CD4-positive, alpha-beta T cell treated with Interleukin-21 for 1 hour (primary cell): ENCODE results near the gene ADRA2C.

Experiments
- DNase-seq: peaks from one replicate; pipeline ENCODE4 v3.0.0-alpha.2; 2020

The ADRA2C gene

DNA sequence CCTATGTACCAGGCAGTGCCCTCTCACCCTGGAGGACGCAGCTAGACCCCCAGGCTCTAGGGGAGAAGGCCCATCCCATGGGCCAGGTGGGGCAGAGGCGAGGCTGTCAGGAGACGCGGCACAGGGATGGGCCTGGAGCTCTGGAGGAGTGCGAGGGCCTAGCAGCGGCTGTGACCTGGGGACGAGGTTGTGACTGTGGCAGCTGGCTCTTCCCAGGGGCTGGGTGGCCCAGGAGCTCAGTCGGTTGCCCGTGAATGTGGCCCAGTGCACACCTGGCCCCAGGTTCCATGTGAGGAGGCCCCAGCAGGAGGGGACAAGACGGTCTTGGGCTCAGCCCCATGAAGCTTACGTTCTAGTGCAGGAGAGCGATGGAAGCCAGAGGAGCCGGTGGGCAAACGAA is 31.0 kb upstream of the ADRA2C start:
- no peak for DNase-seq

DNA sequence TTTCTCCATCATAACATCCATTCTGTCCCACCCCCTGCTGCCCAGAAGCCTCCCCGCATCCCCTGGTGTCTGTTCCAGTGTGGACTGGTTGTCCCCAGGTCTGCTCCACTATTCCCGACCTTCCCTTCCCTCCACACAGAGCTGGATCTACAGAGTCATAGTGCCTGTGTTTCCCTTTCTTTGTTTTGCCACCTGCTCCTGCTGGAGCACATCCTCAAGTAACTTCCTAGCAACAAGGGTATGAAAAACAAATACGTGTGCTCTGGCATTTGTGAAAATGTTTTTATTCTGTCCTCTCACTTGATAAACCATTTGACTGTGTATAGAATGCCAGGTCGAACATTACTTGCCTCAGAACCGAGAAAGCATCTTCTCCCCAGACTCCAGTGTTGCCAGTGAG is 29.9 kb upstream of the ADRA2C start:
- DNase-seq: no peak

DNA sequence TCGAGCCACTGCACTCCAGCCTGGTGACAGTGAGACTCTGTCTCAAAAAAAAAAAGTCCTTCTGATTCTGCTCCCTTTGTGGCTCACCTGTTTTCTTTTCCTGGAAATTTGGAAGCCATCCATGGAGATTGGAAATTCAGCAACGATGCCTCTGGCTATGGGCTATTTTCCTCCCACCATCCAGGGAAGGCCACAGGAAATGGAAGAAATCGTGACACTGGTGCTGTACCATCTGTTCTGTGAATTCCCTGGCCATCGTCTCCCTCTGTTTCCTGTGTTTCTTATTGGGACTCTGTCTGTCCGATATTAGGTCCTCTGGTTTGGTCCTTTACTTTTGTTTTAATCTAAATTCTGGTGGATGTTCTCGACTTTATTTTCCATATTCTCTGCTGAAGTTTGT is 29.4 kb upstream of the ADRA2C start:
- no peak for DNase-seq

DNA sequence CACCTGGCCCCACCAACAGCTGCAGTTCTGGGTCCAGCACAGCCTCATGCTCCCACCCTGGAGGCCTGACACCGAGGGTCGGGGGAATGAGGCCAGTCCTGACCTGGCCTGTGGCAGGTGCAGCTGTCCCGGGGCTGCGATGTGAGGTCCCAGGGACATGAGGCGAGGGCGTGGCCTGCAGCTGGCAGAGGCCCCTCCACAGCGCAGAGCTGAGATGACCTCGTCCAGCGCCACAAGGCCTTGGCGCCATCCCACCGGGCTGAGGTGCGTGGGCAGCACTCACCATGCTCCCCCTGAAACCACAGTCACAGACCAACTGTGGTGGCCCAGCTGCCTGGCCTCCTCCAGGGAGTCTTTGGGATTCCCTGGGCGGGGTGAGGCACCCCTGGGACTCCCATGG is 26.6 kb upstream of the ADRA2C start:
- DNase-seq: no peak

DNA sequence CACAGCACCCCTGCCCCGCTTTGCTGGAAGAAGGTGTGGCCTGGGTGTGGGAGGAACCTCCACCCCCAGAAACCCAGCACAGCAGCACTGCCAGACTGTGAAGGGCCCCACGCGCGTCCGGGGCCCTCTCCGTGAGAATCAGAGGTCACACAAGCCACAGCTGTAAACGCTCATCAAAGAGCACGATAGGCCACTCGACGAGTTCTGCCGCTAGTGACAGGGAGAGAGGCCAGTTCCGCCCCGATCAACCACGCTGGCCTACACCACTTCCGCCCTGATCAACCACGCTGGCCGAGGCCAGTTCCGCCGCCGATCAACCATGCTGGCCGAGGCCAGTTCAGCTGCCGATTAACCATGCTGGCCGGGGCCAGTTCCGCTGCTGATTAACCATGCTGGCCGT is 25.9 kb upstream of the ADRA2C start:
- no peak for DNase-seq

DNA sequence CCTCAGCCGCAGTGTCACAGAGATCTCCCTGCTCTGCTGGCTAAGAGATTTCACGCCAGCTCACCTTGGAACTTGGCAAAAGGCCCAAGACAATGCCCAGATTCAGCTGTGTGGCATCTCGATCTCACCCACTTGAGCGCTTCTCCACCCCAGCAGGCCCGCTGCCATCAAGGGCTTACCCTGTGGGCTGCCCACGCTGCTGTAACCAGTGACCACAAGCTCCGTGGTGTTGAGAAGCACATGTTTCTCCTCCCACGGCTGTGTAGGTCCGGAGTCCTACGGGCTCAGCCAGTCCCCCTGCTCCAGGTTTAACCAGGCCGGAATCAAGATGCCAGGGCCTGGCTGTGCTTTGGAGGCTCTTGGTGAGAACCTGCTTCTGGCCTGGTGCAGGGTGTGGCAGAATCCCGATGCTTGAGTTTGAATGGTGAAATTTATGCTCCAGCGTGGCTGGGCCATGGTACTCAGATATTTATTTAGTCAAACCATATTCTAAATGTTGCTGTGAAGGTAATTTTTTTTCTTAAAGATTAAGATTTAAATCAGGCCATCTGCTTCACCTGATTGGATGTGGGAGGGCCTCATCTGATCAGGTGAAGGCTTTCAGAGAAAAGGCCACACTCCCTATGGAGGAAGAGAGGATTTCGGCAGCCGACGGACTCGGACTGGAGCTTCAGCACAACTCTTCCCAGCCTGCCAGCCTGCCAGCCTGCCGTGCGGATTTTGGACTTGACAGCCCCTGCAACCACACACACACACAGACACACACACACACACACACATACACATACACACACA is 24.8 kb upstream of the ADRA2C start:
- no peak for DNase-seq

DNA sequence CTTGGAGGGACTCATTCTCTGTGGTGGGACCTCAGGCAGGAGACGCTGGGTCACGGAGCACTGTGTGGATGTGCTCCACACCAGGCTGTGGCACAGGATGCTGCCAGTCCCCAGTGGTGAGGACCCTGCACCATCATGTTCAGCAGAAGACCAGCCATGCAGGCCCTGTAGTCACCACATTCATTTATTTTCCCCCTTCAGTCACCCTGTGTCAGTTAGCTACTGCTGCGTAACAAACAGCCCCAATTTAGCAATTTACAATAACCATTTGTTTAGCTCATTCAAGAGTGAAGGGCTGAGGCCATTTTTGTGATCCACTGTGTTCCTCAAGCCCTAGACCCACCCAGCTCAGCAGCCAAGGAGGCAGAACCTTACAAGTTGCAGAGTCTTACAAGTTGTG is 23.6 kb upstream of the ADRA2C start:
- DNase-seq: no peak

DNA sequence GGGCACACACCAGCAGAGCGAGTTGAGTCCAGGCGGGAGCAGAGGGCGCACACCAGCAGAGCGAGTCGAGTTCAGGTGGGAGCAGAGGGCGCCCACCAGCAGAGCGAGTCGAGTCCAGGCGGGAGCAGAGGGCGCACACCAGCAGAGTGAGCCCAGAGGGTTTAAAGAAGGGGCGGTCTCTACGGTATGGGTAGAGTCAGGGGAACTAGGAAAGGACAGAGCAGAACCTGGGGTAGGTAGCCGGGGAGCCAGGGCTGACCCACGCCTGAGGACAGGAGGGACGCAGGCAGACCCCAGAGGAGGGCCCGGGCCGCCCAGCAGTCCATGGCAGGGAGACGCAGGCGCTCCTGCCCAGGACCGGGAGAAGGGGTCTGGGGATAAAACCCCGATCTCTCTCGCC is 22.0 kb upstream of the ADRA2C start:
- no peak for DNase-seq

DNA sequence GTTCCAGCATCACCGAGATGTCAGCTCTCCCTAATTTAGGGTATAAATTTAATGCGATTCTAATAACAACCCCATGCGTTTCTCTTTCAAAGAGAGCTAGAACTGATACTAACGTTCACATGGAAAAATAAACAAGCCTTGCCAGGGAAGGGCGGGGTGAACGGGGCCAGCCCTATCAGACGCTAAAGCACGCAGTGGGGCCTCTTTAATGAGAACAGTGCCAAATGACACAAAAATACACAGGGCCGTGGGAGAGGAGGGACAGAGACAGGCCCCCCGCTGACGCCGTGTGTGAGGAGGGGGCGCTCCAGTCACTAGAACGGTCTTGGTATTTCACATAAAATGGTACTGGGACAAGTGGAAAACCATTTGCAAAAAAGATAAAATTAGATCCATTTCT is 21.3 kb upstream of the ADRA2C start:
- no peak for DNase-seq

DNA sequence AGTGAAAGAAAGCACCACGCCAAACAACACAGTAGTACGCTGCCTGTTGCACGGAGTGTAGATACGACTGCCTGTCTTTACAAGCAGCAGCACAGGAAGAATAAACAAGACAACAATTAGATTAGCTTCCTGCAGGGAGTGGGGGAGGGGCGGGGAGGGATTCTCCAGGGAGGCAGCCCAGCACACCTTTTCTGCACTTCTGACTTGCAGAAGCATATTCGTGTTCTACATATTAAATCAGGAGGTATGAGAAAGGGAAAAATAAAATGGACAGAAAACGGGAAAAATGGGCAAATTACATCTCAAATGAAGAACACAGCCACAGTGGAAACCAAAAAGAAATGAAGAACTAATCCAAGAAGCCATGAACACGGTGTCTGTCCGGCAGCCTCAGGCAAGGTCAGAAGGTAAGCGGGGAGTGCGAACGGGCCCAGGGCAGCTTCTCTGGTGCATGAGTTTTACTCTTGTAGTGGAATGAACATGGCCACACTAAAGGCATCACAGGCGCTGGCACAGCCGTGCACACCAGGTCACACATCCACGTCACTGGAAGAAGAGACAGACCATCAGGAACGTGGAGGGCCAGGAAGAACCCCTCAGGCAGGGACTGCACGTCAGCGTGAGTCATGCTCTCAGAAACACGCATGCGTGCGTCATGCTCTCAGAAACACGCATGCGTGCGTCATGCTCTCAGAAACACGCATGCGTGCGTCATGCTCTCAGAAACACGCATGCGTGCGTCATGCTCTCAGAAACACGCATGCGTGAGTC is 20.1 kb upstream of the ADRA2C start:
- DNase-seq: no peak

DNA sequence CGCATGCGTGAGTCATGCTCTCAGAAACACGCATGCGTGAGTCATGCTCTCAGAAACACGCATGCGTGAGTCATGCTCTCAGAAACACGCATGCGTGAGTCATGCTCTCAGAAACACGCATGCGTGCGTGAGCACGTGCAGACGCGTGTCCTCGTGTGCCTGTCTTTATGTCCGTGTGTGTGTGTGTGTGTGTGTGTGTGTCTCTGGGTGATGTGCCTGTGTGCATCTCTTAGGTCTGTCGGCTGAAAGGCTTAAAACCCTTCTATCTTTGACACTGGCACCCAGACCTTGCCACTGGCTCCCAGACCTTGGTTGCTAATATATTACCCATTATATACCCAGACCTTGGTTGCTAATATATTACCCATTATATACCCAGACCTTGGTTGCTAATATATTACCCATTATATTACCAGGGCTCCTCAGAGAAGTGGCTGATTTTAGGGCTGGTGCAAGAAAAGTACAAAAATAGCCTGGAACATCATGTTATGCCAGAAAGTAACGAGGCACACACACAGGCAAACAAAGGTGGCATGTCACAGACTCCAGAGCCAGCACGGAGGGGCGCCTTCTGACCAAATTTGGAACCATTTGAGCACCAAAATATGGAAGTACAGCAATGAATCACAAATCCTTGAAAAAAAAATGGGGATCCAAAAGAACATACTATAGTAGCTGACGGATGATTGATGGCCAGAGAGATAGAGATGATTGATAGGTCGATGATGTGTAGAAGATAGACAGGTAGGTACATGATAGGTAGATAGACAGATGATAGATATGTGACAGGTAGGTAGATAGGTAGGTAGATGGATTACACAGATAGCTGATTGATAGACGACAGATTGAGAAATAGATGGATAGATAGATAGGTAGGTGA is 19.2 kb upstream of the ADRA2C start:
- no peak for DNase-seq

DNA sequence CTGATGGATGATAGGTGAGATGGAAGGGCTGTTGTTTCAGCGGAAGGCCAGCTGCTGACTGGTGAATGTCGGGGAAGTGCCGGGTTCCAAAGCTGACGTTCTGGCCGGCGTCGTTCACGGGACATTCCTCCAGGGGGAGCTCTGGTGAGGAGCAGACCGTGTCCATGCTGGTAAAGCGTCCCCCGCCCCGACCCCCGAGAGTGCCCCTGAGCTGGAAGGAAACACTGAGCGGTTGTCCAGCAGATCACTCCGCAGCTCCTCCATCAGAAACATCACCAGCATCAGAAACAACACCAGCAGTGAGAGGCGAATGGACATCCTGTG is 18.6 kb upstream of the ADRA2C start:
- no peak for DNase-seq

DNA sequence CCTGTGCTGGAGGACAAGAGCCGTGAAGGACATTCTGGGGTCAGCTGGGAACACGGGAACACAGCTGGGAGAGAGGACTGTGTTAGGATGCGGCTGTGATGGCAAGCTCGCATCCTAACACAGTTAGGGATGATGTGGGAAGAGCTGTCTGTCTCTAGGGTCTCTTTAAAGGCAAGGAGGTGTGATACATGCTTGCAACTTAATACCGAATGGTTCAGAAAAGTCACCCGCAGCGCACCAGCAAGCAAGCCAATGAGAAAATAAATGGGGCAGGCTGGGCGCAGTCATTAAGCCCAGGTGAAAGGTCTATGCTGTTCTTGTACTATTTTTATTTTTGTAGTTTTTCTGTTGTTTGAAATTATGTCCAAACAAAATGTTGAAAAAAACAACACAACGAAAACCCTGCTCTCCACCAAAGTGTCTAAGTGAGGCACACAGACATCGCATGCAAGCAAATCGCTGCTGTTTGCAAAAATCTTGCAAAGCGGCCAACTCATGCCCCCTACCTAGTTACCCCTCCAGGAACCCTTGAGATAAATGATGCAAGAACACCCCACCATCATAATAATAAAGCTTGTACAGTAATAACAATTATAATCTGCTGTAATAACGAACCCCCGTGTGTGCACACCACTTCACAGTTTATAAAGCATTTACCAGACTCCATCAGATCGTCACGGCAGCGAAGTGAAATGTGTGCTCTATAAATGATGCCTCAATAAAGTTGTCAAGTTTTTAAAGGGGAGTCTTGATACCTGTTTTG is 17.9 kb upstream of the ADRA2C start:
- DNase-seq: no peak

DNA sequence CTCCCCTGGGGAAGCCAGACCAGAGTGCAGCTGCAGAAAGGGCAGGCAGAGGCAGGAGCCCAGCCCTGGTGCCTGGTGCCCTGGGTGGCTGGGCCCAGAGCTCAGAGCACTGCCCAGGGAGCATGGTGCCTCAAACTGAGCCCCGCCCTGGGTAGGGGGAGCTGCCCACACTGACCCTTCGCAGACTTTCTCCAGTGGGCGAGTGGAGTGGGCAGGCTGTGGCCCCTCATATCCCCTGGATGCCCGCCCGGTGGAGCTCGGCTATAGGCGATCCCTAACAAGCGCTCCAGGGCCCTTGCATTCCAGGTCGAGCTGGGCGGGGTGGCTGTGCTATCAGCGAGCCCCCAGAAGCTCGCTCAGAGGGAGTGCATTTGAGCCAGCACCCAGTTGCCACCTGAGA is 17.1 kb upstream of the ADRA2C start:
- DNase-seq: no peak

DNA sequence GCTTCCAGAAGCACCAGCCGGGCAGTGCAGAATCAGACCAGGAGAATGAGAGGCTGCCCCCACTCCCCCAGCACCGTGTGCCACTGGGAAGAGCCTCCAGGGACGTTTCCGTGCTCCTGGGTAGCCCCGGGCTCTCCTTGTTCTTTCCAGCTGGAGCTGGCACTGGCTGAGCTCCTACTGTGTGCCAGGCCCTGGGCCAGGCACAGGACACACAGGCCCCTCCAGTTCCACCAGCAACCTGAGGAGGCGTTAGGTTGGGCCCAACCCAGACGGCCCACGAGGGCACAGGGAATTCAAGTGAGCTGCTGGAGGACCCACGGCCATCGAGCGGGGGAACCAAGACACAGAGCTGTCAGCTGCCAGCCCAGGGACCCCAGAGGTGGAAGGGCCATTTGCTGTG is 15.9 kb upstream of the ADRA2C start:
- no peak for DNase-seq

DNA sequence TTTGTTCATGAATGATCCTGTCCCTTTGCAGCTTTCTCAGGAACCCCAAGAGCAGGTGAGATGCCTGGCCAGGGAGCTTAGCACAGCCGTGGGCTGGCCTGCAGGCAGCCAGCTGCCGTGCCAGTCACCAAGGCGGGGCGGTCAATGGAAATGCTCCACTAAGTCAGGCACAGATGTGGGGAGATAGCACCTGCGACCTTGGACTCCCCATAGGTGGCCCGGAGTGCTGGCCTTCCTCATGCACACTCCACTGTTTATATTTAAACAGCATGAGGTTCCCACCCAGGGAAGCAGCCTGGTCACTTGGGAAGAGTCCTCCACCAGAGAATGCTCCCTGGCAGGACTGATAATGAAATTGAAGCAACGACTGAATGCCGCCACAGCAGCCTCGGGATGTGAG is 14.2 kb upstream of the ADRA2C start:
- DNase-seq: no peak

DNA sequence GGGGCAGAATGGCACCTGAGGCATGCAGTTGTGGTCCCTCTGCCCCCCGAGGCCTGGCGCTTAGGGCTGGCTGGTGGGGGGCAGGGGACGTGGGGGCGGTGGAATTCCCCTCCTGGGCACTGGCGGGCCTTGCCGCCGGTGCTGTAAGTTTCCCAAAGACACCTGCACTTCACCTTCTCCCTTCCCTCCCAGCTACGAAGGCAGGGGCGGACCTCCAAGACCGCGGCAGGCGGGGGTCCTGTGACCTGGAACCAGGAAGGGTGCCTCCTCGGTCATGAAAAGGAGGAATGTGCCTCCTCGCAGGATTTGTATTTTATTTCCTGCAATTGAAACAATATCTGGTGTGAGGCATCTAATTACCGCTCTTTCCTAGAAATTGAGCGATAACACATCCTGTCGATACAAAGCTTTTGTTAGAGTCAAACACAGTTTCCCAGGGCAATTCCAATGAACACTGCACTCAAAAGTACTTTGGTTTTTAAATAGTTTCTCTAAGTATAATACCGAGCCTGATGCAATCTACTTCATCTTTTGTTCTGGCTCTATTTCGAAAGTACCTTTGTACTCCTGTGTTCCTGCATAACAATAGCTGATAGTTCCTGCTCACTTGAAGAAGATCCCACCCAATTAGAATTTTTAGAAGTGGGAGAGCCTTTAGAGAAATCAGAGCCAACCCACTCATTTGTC is 12.3 kb upstream of the ADRA2C start:
- no peak for DNase-seq

DNA sequence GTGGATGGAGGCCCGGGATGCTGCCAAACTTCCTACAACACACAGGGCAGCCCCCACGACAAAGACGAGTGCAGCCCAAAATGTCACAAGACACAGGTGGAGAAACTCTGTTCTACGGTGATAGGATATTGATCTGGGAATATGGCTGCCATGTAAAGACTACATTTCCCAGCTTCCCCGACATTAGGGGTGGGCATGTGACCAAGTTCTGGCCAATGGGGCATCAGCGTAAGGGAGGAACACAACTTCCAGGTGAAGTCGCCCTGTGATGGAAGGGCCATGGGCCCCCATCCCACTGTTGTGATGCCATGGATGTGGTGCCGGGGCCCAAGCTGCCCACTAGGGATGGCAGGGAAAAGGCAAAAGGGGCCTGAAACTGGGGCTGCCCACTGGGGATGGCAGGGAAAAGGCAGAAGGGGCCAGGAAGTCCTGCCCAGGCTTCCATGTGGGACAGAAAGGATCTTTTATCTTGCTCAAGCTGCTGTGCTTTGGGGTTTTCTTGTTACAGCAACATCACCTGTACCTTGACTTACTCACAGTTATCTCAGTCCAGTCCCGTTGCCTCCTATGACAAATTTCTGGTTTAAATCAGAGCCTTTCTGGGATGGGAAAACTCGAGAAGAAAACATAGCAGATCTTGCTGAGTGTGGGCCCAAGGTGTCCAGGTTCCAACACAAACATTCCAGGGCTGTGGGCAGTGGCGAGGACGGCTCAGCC is 9.7 kb upstream of the ADRA2C start:
- DNase-seq: no peak

DNA sequence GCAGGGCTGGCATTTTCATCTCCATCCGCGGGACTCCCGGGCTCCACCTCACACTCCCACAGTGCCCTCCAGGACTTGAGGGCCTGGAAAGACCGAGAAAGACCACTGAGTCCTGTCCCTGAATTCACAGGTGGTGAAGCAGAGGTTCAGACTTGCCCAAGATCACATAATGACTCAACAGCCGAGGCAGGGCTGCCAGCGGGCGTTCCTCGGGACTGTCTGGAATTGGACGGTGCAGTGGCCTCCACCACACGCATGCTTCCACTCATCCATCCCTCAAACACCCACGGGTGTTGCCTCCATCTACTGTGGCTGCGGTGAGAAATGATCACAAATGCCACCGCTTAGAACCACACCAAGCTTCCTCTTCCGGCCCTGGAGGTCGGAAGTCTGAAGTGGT is 6.9 kb upstream of the ADRA2C start:
- DNase-seq: no peak

DNA sequence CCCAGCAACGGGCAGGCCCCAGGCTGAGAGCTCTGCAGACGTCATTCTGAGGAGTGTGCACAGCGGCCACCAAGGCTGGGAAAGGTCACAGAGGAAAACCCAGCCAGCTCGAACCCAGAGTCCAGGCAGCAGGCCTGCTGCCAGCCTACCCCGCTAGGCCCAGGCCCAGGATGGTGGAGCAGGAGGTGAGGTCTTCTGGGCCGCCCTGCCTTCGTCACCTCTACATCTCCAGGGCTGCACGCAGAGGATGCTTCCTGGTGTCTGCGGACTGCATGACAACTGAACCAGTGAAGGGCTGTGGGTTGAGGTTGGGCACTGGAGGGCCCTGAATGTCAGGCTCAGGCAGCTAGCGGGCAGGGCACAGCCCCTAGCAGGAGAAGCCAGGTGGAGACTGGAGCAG is 5.8 kb upstream of the ADRA2C start:
- no peak for DNase-seq

DNA sequence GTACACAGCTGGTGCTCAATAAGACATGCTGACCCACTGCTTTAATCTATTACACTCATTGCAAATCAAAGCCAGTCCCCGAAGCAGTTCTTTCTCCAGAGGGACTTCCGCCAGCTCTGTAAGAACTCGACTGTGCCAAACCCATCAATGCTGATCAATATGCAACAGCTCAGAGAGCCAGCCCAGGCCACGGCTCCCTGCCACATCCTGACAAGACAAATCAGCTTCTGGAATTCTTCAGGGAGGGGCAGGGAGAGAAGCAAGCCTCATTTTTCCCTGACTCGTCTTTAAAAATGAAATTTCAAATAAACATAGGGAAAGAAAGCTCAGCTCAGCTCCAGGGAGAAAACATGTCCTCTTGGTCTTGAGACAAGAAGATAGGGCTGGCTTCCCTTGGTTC is 5.3 kb upstream of the ADRA2C start:
- no peak for DNase-seq

DNA sequence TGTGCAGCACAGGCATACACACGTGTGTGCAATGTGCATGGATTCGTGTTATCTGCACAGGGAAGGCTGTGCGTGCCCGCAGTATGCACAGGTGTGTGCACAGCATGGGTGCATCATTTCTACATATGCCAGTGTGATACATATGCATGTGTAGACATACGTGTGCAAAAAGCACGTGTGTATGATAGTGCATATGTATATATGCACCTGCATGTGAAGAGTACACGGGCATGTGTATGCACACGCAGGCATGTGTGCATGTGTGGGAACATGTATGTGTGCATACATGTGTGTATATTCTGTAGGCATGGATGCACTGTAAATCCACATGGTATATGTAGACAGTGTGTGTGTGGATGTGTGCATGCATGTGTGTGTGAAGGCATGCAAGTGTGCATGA is 3.9 kb upstream of the ADRA2C start:
- DNase-seq: no peak
